ENCODE results near the gene ANKS3.

Gene ANKS3

GRCh38 chr16:4724661-4725270, 9.3 kb downstream of the ANKS3 start:
- no peak for DNase-seq (ENCODE audit: low read depth)

GRCh38 chr16:4723071-4723767, 10.9 kb downstream of the ANKS3 start:
- peak; percentile 27 for DNase-seq (ENCODE audit: low read depth)

GRCh38 chr16:4718466-4718865, 15.6 kb downstream of the ANKS3 start:
- DNase-seq (ENCODE audit: low read depth): no peak

- DNase-seq (ENCODE audit: low read depth): no peak
Observed at GRCh38 chr16:4714996-4715395, 19.1 kb downstream of the ANKS3 start.

- DNase-seq (ENCODE audit: low read depth): no peak
Observed at GRCh38 chr16:4713663-4714501, 20.2 kb downstream of the ANKS3 start.

GRCh38 chr16:4709481-4709880, 24.6 kb downstream of the ANKS3 start:
- DNase-seq (ENCODE audit: low read depth): no peak

GRCh38 chr16:4706871-4707270, 27.2 kb downstream of the ANKS3 start:
- DNase-seq (ENCODE audit: low read depth): no peak

- no peak for DNase-seq (ENCODE audit: low read depth)
Observed at GRCh38 chr16:4704913-4705312, 29.2 kb downstream of the ANKS3 start.

- no peak for DNase-seq (ENCODE audit: low read depth)
Observed at GRCh38 chr16:4704491-4704890, 29.6 kb downstream of the ANKS3 start.

GRCh38 chr16:4703906-4704305, 30.2 kb downstream of the ANKS3 start:
- no peak for DNase-seq (ENCODE audit: low read depth)

- no peak for DNase-seq (ENCODE audit: low read depth)
Observed at GRCh38 chr16:4702466-4702808, 31.6 kb downstream of the ANKS3 start.

GRCh38 chr16:4701791-4702465, 32.1 kb downstream of the ANKS3 start:
- no peak for DNase-seq (ENCODE audit: low read depth)

GRCh38 chr16:4700997-4701743, 32.9 kb downstream of the ANKS3 start:
- no peak for DNase-seq (ENCODE audit: low read depth)

- no peak for DNase-seq (ENCODE audit: low read depth)
Observed at GRCh38 chr16:4700380-4700996, 33.6 kb downstream of the ANKS3 start.

- no peak for DNase-seq (ENCODE audit: low read depth)
Observed at GRCh38 chr16:4699046-4699556, 35.0 kb downstream of the ANKS3 start.

- DNase-seq (ENCODE audit: low read depth): no peak
Observed at GRCh38 chr16:4698321-4699045, 35.6 kb downstream of the ANKS3 start.

GRCh38 chr16:4697848-4698291, 36.2 kb downstream of the ANKS3 start:
- no peak for DNase-seq (ENCODE audit: low read depth)

GRCh38 chr16:4696905-4697847, 36.9 kb downstream of the ANKS3 start:
- no peak for DNase-seq (ENCODE audit: low read depth)
